ENCODE results near the gene MAPK8.
A peak's percentile ranks its signal among the peaks of the same experiment; 100 is the strongest.

The MAPK8 gene

DNA sequence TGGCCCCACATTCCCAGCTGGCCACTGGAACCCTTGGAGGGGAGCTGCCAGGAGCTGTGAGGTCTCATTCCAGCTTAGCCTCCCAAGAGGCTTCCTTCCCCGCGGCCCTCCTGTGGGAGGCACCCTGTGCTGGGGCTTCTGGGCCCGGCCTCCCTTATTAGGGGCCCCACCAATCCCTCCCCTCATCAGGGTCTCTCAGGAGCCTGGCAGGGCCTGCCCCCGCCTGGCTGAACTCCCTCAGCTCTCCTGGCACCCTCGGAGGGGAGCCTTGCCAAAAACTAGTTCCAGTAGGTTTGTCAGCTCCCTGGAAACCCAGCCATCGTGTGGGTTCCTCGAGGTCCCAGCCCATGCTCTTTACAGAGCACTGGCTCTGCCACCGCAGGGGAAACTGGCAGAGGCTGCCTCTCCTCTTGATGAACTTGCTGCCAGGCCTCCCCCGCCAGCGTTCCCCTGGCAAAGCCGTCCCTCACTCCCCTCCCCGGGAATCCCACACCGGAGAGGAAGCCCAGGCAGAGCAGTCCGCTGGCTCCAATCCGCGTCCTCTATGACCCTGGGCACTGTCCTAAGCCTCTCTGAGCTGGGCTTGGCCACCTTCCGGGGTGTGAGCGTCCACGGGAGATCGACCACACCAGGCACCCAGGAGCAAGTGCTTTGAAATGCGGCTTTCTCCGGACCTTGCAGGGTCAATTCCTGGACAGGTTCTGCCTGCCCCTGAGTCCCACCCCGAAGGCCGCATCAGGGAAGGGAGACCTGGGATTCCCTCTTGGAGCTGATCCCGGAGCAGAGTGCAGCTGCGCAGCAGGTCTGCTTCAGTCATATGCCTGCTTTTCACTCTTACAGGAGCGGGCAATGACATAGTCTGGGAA, 158.6 kb downstream of the MAPK8 start:
- no peak for DNase-seq

DNA sequence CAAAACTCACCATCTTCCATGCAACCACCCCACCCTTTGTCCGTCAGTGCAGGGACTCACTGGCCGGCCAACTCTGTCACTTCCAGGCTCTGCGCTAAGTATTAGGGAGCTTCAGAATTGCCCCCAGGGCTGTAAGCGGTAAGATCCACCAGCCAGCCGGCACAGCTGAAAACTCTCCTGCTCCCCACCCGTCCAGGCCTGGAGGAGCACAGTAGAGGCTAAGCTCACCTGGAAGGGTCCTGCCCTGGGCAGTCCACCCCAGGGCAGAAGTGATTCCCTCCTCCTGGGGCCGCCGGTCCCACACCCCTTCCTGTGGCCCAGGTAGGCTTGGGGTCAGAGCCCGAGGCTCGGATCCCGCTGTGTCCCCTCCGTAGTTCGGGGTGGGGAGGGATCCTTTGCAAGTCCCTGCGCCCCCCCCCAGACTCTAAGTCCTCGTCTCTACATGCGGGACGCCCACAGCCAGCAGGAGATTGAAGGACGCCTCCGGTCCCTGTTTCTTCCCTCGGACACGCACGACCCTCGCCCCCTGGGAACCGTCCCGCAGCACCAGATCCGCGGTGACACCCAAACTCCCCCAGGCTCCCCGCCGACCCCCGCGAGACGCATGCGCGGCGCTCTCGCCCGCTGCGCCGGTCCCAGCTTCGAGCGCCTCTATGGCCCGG, 159.5 kb downstream of the MAPK8 start:
- no peak for DNase-seq

DNA sequence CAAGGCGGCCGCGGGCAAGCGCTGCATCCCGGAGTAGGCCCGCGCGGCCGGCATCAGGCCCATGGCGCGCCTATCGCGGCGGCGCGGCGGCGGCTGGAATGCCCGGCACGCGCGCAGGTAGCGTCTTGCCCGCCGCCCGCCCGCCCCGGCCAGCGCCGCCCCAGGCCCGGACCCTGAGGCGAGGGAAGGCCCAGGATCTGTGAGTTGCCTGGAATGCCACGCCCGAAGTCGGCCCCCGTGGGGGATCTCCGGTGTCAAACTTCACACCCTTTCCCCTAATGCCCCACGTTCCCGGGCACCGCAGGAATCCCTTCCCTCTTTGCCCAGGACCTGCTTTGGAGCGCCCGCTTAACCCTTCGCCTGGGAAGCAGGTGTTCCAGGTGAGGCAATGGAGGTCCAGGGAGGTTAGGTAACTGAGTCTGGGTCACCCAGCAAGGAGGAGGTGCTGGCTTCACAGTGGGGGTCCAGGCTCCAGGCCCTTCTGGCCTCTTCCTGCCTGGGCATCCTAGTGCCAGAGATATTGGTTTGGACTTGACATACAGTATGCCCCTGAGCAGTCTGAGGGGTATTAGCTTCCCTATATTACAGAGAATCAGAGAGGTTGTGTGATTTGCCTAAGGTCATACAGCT, 160.2 kb downstream of the MAPK8 start:
- no peak for DNase-seq

DNA sequence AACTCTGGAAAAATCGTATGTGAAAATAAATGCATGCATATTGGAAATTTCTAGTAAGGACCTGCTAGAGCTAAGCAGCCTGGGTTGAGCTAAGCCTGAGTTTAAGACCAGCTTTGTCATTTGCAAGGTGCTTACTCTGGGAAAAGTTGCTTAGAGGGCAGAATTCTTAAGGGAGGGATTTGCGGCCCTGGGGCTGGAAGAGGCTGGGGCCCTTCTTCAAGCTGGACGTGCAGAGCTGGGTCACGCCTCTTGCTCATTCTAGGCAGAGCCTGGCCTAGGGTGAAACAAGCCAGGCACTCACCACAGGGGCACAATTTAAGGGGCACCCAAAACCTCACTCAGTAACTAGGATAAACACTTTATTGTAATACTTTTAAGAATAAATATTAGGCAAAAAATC, 161.2 kb downstream of the MAPK8 start:
- no peak for DNase-seq

DNA sequence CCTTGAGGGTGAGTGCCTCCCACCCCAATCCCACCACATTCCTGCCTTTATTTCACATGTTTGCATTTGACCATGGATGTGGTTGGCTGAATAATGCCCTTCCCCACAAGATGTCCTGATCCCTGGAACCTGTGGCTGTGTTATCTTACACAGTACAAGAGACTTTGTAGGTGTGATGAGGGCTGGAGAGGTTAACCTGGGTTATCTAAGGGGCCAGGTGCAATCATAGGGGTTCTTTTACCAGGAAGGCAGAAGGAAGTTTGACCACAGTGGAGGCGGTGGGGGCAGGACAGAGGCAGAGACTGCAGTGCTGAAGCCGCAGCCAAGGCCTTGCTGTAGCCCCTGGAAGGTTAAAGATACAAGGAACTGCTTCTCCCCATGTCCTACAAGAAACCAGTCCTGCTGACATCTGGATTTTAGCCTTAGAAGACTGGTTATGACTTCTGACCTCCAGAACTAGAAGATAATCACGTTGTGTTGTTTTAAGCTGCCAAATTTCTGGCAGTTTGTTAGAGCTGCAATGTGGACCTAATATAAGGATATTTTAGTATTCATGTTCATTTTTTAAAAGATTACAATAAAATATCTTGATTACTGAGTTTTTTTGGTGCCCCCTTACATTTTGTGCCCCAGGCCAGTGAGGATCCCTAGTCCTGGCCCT, 161.8 kb downstream of the MAPK8 start:
- no peak for DNase-seq

DNA sequence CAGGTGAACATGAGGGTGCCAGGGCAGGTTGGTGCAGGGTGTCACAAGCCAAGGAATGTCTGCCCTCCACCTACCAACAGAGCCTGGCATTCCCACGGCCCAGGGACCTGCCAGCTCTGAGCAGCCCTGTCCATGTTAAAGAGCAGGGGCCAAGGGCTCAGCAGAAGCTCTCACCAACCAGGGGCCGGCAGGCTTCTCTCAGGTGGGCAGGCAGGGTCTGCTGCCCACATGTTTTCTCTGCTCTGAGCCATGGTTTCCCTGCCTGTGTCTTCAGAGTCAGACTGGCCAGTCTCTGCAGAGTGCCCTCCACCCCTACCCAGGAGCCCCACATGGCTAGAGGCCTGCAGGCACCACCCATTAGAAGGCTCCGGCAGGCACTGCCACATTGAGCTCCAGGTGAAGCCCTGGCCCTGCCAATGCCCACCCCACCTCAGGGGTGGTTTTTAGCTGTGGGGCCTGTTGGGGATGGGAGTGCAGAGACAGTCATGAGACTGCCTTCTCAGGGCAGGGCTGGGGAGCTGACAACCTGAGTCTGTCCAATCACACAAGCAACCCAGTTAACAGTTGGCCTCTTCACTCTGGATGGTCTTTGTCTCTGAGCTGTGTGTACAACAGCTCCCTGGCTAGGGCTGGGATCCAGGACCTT, 162.5 kb downstream of the MAPK8 start:
- no peak for DNase-seq

DNA sequence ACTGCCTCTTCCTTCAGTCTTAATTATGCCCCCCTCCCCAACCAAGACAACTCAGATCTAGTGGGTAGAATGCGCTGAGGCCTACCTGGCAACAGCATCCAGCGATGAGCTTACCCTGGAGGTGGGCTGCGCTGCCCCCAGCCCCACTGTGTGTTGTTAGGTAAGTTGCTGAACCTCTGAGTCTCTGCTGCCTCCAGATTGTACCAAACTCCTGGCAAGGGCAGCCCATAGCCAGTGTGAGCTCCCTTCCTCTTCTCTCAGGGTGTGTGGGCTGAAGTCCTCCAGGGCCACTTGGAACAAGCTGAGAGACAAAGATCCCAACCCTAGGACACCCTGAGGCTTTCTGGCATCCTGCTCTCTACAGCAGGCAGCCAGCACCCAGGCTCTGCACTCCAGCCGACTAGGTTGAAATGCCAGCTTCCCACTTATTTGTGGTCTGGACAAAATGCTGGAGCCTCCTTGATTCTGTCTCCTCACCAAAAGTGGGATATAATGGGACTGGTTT, 163.1 kb downstream of the MAPK8 start:
- DNase-seq, result no peak

DNA sequence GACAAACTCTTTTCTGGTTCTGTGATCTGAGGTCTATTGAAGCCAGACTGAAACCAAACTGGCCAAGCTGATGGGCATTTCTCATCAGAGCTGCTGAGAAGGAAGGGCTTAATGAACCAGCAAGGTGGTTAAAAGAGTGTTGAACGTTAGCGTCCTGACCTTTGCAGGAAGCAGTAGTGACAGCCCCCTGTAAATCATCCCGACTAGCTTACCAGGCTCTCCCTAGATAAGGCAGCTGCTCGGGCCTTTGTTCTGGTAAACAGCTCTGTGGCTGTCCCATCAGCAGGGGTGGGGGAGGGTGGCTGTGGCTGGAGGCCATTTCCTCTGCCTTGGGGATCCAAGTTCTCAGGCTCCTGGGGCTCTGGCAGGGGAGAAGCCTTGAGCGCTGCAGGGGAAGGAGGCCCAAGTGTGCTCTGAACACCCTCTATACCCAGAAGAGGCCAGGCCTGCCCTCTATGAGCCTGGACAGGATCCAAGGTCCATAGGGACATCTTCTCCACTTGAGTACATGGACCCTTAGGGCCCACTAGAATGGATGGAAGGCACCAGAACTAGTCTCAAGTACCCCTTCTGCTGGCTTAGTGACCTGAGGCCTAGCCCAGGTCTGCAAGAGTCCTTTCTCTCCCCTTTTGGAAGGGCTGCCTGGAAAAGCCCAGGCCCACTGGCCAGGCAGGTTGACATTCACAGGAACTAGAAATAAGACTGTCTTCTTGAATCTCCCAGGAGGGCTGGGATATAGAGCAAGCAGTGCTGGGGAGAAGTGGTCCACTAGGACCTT, 163.8 kb downstream of the MAPK8 start:
- no peak for DNase-seq

DNA sequence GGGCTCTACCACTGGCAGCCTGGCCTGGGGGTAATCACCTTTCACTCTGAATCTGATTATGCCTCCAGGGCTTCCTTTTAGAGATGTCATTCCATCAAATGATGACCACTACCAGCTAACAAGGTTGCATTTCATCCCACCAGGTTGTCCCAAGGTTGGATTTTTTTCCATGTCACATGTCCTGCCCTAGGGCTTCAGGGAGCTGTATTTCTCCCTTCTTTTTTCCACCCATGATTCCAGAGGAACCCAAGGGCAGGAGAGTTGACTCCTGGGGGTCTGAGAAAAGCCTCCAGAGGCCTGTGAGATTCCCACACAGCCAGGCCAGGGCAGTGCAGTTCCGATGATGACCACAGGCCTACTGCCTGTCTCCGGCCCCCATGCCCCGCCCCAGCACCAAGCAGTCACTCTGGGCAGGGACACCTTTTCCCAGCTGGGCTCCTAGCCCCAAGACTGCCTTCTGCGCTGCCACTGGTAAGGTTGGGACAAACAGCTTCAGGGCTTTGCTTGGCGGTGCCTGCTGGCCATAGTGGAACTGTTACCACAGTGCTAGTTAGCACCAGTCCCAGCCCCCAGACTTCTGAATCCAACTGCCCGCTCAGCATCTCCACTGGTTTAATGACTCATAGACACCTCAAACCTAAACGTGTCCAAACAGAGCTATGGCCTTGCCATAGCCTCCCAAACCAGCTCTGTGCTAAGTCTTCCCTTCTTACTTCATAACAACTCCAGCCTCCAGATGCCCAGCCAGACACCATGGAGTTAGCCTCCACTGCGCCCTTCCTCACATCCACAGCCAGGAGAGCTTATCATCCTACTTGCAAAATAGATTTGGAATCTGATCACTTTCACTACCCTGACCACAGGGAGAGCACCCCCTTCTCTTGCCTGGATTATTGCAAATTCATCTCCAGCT, 164.7 kb downstream of the MAPK8 start:
- peak; percentile 48 for DNase-seq

DNA sequence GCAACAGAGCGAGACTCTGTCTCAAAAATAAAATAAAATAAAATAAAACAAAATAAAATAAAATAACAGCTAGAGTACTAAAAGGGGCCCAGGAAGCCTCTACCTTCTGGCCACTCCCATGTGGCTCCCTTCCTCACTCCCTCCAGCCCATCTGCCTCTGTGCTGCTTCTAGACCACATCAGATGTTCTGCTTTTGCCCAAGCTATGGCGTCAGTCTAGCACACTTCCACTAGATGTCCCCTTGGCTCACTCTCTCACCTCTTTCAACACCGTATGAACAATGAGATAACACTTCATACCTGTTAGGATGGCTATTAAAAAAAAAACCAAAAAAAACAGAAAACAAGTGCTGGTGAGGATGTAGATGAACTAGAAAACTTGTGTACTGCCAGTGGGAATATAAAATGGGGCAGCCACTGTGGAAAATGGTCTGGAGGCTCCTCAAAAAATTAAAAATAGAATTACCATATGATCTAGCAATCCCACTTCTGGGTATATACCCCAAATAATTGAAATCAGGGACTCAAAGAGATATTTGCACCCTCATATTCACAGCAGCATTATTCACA, 166.1 kb downstream of the MAPK8 start:
- no peak for DNase-seq

DNA sequence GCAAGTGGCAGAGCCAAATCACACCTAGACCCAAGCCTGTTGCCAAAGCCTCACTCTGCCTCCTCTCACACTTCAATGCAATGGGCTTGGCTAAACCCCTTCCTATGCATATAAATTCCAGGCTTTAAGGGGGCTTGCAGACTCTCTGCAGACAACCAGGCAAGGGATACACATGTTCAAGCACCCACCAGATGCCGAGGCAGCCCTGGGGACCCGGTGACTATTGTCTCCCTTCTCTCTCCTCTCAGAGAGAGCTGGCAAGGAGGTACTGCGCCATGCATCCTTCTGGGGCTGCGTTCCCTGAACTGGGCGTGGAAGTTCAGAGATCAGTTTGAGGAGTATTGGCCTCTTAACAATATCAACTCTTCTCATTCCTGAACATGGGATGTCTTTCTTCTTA, 167.2 kb downstream of the MAPK8 start:
- DNase-seq, result no peak

DNA sequence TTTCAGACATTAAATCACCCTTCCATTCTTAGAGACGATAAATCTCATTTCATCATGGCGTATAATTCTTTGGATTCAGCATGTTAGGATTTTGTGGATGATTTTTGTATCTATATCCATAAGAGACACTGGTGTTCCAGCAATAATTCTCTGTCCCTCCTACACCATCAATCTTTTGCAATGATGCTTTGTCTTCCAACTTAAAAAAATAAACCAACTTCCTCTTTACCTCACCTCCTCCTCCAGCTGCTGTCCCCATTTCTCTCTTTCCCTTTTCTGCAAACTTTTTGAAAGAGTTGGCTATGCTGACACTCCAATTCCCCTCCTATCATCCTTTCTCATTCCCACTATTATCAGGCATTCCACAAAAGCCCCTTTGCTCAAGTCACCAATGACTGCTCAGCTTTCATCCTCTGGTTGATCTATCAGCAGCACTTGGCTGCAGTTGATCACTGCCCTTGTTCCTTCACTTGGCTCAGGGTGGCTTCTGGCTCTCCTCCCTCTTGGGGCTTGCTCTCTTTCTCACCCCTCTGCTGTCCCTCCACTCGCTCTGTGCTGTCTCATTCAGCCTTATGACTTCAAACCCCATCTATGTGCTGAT, 168.4 kb downstream of the MAPK8 start:
- DNase-seq, result no peak

DNA sequence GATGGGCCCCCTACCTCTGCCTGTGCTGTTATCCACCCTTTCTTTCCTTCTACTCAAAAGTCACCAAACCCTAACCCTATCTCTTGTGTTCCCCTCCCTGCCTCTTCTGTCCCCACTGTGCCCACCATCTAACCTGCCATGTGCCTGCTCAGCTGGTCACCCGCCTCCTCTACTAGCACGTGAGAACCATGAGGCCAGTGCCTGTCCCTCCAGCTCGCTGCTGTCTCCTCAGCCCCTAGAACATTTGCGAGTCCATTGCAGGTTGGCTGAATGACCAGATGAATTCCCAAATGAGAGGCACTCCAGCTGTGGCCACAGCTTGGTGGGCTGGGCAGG, 169.4 kb downstream of the MAPK8 start:
- no peak for DNase-seq

DNA sequence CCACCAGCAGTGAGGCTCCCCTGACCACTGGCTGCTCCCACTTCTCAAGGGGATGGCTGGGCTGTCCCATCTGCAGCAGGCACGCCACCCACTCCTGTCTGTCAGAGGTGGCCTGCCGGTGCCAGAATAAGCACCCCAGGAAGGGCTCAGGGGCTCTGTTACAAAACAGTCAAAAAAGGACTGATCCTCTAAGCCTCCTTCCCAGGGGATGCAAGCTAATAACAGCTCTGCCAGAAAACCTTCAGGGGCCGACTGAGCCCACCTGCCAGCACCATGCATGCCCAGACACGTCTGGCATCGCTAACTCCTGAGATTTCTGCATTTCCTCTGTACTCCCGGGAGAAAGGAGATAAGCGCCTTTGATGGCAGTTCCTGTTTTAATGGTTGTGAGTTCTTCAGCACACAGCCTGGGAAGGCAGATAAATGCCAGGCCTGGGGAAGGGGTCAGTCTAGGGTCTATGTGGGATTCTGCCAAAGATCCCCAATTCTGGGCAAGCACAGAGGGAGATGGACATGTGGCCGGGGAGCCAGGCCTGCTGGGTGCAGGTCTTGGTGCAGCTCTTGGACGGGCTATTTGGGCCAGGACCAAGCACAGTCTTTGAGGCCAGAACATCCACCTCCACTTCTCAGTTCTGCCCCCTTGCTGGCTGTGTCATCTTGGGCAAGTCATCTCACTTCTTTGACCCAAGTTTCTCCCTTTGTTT, 170.0 kb downstream of the MAPK8 start:
- no peak for DNase-seq

DNA sequence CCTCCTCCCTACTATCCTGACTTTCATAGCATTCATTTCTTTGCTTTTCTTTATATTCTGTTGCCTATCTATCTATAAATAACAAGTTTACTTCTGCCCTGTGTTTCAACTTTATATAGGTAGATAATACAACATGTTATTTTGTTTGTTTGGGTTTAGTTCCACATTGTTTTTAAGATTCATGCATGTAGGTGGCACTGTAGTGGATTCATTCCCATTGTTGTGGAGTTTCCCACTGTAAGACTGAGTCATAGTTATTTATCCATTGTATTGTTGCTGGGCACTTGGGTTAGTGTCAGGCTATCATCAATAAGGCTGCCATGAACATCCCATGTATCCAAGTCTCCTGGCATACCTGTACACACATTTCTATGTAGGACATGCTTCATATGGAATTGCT, 170.7 kb downstream of the MAPK8 start:
- no peak for DNase-seq

DNA sequence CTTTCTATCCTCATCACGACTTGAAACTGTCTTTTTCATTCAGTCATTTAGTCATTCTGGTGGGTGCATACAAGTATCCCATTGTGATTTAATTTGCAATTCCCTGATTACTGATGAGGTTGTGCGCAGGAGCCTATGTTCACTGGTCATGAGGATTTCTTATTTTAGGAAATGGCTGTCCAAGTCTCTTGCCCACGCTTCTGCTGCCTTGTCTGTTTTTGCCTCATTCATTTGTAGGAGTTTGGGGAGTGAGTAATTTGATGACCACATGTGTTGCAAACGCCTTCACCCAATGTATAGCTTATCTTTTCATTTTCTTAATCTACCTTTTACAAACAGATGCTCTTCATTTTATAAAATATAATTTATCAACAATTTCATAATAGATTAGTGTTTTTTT, 171.1 kb downstream of the MAPK8 start:
- DNase-seq, result no peak

DNA sequence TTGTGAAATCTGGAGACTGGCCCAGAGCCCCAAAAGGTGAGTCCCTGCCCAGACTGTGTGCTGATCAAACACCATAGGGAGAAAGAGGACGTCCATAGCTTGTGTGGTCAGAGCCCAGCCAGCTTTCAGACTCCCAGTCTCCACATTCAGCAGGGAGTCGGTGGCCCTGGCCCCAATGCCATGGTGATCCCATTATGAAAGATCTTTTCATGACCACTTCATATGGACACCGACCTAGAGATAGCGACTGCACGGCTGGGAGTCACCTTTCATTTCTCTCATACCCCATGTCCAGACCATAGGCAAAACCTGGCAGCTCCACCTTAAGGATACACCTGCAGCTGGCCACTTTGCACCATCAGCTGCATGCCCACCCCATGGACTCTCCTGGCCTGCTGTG, 172.0 kb downstream of the MAPK8 start:
- no peak for DNase-seq

DNA sequence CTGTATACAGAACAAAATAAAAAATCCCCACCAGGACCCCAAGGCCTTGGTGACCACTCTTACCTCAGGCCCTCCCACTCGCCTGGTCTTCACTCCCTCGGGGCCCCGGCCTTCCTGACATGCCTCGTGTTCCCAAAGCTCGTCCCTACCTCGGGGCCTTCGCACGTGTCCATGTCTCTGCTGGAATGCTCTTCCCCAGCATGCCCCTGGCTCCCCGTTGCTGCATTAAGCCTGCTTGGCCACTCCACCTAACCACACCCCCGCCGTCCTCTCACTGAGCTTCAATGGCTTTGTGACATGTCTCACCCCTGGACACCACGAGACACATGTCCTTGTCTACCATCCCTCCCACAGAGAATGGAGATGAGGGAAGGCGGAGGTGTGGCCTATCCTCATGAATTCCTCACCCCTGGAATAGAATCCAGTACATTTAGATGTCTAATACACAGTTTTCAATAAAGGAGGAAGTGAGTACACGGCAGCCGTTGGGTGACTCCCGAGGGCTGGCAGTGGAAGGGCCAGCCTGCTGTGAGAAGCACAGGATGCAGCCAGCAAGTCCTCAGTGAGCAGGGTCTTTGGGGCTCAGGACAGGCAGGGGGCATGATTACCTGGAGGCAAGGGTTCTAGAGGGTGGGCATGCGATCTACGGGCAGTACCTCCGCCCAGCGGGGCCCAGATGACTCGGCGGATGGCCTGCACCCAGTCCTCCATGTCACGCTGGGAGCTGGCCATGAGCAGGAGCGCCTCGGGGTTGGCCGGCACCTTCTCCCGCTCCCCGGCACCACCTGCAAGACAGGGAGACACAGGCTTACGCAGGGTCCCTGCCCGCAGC, 172.7 kb downstream of the MAPK8 start:
- DNase-seq, result no peak

Measured in HCEC 1CT (cell line).